Right forelimb (tissue), 1 donor: ENCODE results near the gene CRYBB3.

Experiments used
- DNase-seq: peaks from one replicate; pipeline ENCODE4 v3.0.0-alpha.2; 2018

The CRYBB3 gene

DNA sequence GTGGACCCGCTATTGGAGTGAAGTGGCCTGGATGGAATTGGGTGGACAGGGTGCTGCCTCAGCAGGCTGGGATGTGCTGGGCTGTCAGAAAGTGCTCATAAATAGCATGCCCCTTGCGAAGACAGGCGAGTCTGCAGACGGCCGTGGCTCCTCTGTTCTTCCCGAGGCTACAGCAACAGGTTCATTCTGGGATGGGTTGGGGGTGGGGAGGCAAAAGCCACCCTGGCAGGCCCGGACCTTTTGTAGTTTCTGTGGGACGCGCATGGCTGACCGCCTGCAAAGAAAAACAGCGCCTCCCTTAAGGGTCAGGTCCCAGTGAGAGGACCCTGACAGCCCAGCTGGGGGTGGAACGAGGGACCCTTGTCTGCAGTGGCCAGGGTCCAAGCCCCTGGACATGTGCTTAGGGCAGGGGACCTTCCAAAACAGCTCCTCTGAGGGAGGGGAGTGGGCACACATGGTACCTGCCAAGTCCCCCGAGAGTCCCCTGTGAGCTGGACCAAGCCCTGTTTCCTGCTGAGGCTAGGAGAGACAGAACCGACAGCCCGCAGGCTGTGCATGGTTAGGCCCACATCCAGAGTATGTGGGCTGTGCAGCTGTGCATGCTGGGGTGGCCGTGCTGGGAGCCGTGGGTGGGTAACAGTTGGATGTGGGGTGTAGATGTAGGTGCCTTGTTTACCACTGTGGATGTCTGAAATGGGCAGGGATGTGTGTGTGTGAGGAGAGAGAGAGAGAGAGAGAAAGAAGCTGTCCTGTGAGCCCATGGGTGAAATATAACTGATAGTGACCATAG lies at the start of gene CRYBB3:
Gene CRYBB3 (plus strand): TSS at position 128 of the 790 bp plus-strand sequence. CDS start 1,539 bp downstream, outside the sequence.
- DNase-seq = no peak

GRCh38 chr22:25153961-25154666 lies 45.5 kb upstream of the CRYBB3 start:
- DNase-seq = peak; percentile 61

- DNase-seq = no peak
Observed at GRCh38 chr22:25154667-25154999, 45.0 kb upstream of the CRYBB3 start.

GRCh38 chr22:25156736-25157135 lies 42.9 kb upstream of the CRYBB3 start:
- DNase-seq = no peak

DNA sequence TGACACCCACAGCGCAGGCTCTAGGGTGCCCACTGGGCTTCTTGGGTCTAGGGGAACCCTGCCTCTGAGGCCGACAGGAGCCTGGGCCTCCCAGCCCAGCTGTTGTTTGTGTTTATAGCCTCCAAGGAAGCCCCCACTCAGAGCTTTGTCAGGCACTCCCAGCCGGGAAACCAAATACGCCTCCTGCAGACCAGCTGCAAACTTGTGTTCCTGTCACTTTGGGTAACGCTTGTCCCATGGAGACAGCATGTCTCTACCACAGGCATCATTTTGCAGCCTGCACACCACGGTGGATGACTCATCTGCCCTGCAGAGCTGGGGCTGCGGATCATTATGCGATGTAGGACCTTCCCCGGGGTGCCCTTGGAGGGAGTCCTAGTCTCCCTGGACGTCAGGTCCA lies 40.6 kb upstream of the CRYBB3 start:
- DNase-seq = no peak

GRCh38 chr22:25160120-25160996 lies 39.3 kb upstream of the CRYBB3 start:
- no peak for DNase-seq

- no peak for DNase-seq
Observed at GRCh38 chr22:25161017-25161915, 38.4 kb upstream of the CRYBB3 start.

- no peak for DNase-seq
Observed at GRCh38 chr22:25161916-25162530, 37.6 kb upstream of the CRYBB3 start.

GRCh38 chr22:25162561-25162960 lies 37.1 kb upstream of the CRYBB3 start:
- no peak for DNase-seq

DNA sequence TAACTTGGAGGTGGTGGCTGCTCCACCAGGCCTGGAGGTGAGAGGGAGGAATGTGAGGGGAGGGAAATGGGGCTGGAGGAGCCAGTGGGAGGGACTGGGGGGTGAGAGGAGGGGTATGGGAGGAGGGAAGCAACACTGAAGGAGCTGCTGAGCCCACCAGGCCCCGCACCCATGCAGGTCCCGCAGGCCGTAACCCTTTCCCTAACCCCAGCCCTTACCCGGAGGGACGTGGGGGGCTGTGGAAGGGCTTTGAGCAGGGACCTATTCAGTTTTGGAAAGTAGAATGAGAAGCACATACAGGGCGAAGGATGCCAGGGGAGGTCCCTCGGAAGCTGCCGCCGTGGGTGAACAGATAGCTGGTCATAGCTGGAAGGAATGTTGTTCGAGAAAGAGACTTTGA lies 33.9 kb upstream of the CRYBB3 start:
- no peak for DNase-seq

DNA sequence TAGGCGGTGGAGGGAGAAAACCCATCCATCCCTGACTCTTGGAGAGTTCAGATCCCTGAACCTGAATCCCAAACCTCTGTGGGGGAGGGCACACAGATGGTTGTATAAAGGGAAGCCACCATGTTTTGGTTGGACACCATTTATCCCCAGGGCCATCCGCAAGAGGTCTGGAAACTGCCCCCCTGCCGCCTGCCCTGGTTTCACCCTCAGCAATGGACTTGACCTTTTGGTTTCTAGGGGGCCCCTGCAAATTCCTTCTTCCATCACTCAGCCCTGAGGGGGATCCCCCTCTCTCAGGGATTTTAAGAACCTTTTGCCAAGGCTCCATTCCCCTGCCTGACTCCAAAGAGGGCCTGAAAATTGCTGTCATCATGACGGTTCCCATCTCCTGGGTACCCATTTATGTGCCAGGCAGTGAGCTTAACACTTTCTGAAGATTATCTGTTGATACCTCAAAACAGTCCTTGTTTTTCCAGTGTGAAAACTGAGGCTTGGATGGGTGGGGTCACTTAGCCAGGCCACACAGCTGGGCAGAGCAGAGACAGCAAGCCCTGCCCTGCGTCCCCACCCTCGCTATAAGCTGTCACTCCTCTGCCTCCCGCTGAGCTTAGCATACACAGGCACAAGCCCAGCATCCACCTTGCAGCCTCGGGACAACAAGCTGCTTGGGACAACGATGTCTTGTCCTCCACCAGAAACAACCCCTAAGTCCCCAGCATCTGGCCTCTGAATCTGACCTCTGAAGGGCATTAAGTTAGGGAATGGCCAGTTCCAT lies 33.2 kb upstream of the CRYBB3 start:
- DNase-seq = no peak

- DNase-seq = no peak
Observed at GRCh38 chr22:25167082-25167481, 32.6 kb upstream of the CRYBB3 start.

DNA sequence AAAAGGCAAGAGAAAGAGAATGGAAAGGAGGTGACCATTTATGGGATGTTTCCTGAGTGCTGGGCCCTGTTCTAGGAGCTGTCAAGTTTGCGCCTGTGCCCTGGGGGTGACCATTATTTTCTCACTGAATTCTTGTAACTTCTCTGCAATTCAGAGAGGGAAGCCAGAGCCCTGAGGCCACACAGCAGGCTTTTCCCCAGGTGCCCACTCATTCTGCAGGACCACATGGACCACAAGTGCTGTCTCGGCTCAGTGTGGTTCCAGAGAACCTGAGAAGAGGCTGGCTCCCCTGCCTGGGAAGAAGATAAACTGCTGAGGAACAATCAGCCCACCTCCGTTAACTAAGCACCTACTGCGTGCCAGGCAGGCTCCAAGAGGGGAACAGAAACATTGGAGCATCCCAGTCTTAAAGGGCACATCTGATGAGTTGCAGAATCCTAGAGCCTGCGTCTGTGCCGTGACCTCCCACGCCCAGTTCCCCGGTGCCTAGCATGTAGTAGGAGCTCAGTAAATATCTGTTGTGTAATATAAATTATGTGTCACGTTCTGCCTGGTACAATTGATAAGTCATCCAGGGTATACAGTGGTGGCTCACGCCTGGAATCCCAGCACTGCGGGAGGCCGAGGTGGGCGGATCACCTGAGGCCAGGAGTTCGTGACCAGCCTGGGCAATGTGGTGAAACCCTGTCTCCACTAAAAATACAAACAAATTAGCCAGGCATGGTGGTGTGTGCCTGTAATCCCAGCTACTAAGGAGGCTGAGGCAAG lies 31.6 kb upstream of the CRYBB3 start:
- no peak for DNase-seq

- DNase-seq = no peak
Observed at GRCh38 chr22:25169278-25170031, 30.2 kb upstream of the CRYBB3 start.

GRCh38 chr22:25170426-25170980 lies 29.2 kb upstream of the CRYBB3 start:
- no peak for DNase-seq

- DNase-seq = no peak
Observed at GRCh38 chr22:25172153-25172552, 27.5 kb upstream of the CRYBB3 start.

DNA sequence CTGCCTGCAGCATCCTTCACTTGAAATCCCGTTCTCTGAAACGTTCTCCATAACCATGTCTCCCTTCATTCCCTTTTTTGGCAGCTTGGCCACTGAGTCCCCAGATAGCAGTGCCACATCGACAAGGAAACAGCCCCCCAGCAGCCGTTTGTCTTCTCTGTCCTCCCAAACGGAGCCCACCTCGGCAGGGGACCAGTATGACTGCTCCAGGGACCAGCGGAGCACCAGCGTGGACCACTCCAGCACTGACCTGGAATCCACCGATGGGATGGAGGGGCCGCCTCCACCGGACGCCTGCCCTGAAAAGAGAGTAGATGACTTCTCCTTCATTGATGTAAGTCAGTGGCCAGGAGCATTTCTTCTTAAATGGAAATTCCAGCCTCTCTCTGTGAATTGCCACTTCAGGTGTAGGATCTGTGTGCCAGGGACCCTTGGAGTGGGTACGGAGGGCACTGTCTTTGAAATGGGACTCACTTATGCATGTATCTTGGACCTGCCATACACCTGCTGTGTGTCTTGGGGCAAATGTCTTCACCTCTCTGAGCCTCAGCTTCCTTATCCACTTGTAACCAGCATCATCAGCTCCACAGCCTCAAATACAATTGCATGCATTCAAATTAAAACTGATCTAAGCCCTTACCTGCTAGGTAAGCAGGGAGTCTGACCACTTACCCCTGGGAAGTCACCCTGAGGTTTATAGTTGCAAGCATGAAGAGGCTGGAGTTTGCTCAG lies 25.3 kb upstream of the CRYBB3 start:
- no peak for DNase-seq

GRCh38 chr22:25174888-25175411 lies 24.7 kb upstream of the CRYBB3 start:
- DNase-seq = no peak
